Measurements from ENCODE around the gene ANAPC7.

DNA sequence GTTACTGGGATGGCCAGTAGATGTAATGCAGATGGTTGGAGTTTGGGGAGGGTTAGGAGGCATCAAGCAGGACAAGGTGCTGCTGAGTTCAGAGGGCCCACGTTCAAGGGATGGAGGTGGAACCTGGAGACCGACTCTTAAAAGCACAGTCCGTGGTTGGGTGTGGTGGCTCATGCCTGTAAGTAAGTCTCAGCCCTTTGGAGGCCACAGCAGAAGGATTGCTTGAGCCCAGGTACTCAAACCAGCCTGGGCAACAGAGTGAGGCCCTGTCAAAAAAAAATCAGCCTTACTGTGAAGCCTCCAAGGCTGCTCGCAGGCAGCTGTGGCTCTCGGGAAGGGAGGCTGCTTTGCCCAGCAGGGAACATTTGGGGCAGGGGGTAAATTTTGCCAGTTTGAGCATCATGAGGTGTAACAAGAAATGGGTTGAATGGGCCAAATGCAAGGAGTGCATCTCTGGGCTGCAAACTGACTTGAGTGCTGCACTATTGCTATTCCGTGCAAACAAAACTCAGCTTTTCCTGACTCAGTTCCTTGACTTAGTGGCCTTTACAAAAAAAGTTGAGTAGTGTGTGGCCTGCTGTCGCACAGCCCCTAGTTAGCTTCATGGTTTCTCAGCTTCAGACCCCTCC is 55.0 kb downstream of the ANAPC7 start:
- no peak for TF ChIP-seq EZH2 (IDR thresholded peaks at IDR 0.05; ENCODE audit: low read length)
- TF ChIP-seq, protein P1, sequence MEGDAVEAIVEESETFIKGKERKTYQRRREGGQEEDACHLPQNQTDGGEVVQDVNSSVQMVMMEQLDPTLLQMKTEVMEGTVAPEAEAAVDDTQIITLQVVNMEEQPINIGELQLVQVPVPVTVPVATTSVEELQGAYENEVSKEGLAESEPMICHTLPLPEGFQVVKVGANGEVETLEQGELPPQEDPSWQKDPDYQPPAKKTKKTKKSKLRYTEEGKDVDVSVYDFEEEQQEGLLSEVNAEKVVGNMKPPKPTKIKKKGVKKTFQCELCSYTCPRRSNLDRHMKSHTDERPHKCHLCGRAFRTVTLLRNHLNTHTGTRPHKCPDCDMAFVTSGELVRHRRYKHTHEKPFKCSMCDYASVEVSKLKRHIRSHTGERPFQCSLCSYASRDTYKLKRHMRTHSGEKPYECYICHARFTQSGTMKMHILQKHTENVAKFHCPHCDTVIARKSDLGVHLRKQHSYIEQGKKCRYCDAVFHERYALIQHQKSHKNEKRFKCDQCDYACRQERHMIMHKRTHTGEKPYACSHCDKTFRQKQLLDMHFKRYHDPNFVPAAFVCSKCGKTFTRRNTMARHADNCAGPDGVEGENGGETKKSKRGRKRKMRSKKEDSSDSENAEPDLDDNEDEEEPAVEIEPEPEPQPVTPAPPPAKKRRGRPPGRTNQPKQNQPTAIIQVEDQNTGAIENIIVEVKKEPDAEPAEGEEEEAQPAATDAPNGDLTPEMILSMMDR (optimal IDR thresholded peaks at IDR 0.05 in 1 of 3, IDR thresholded peaks at IDR 0.05 in 1 of 3, conservative IDR thresholded peaks at IDR 0.05 in 1 of 3; ENCODE audit: extremely low read depth in 1 of 3, insufficient read depth in 2 of 3, low read length in 3 of 3) = no peak
